SK-N-SH (cell line): Measurements from ENCODE around the gene TAPBP. TPM values are rescaled to one million over a fixed set of nuclear protein-coding genes. Genes with fewer than 3 reads are reported as not detected.

Source experiments
- CTCF ChIA-PET: fragments of 300-600, 350-600 bp; formaldehyde crosslinking; extraction: SDS; loops from one replicate; lab custom pipeline; 2021; lab: Yijun Ruan, JAX
- POLR2A ChIA-PET: fragments of 350-600 bp; sonication (Branson Sonifier 250); formaldehyde crosslinking; extraction: SDS; loops from one replicate; lab custom pipeline; 2020; ENCODE audit warnings: antibody characterized with exemption, inconsistent platforms; lab: Yijun Ruan, JAX
- DNase-seq: peaks from one replicate; pipeline ENCODE4 v3.0.0; 2012
- H2AFZ ChIP-seq: fragments of 200-600 bp; sonication (generic); 2 replicates; pipeline ENCODE4 v1.8.1; 2016; ENCODE audit warnings: antibody characterized with exemption, mild to moderate bottlenecking, low read depth
- H3F3A ChIP-seq: fragments of 200-600 bp; sonication (generic); replicated peaks from 2 replicates; pipeline ENCODE3; 2016; ENCODE audit warnings: antibody characterized with exemption, mild to moderate bottlenecking; ENCODE audit not compliant: insufficient read depth
- H3K27ac ChIP-seq, 2 experiments: fragments of 200-500 bp in 1 of 2; fragments of 200-600 bp in 1 of 2; sonication (Bioruptor generic) in 1 of 2; sonication (generic), shearing (Covaris generic) in 1 of 2; 2 replicates each; pipeline versions ENCODE4 v1.5.1 to v1.6.1; 2014 to 2016; ENCODE audit warnings: low read depth in 2 of 2, inconsistent platforms in 1 of 2, low read length in 1 of 2, mild to moderate bottlenecking in 1 of 2, mixed read lengths in 1 of 2
- H3K27me3 ChIP-seq: fragments of 200-600 bp; sonication (generic), shearing (Covaris generic); 2 replicates; pipeline ENCODE4 v1.6.1; 2016; ENCODE audit warnings: mixed run types; ENCODE audit not compliant: insufficient read depth
- H3K36me3 ChIP-seq, 2 experiments: fragments of 200-500 bp in 1 of 2; fragments of 200-600 bp in 1 of 2; sonication (Bioruptor generic) in 1 of 2; sonication (generic) in 1 of 2; replicated peaks in 1 of 2; 2 replicates each; pipeline versions ENCODE3 to v1.5.1; 2014 to 2016; ENCODE audit warnings: low read length in 1 of 2, mild to moderate bottlenecking in 1 of 2; ENCODE audit not compliant: insufficient read depth in 2 of 2, control insufficient read depth in 1 of 2
- H3K4me1 ChIP-seq, 2 experiments: fragments of 200-500 bp in 1 of 2; fragments of 200-600 bp in 1 of 2; sonication (Bioruptor generic) in 1 of 2; sonication (generic), shearing (Covaris generic) in 1 of 2; 2 replicates each; pipeline versions ENCODE4 v1.5.1 to v1.6.1; 2014 to 2016; ENCODE audit warnings: low read depth in 1 of 2, low read length in 1 of 2, mixed run types in 1 of 2; ENCODE audit not compliant: insufficient read depth in 2 of 2, control insufficient read depth in 1 of 2
- H3K4me2 ChIP-seq: fragments of 200-600 bp; sonication (generic), shearing (Covaris generic); 2 replicates; pipeline ENCODE4 v1.6.1; 2017; ENCODE audit warnings: mixed run types
- H3K4me3 ChIP-seq, 2 experiments: fragments of 200-500 bp in 1 of 2; fragments of 200-600 bp in 1 of 2; sonication (Bioruptor generic) in 1 of 2; sonication (generic), shearing (Covaris generic) in 1 of 2; 2 replicates each; pipeline versions ENCODE4 v1.5.1 to v1.8.1; 2014 to 2016; ENCODE audit warnings: low read depth in 2 of 2, inconsistent platforms in 1 of 2, low read length in 1 of 2, mild to moderate bottlenecking in 1 of 2, mixed read lengths in 1 of 2, moderate library complexity in 1 of 2
- H3K79me2 ChIP-seq: fragments of 200-600 bp; sonication (generic); 2 replicates; pipeline ENCODE4 v1.8.1; 2017; ENCODE audit warnings: mild to moderate bottlenecking; ENCODE audit not compliant: insufficient read depth
- H3K9ac ChIP-seq: fragments of 200-600 bp; sonication (generic); 2 replicates; pipeline ENCODE4 v1.6.1; 2017; ENCODE audit warnings: mixed run types
- H3K9me2 ChIP-seq: fragments of 200-600 bp; sonication (generic); 2 replicates; pipeline ENCODE4 v1.6.1; 2017; ENCODE audit warnings: mixed run types
- H3K9me3 ChIP-seq: fragments of 200-600 bp; sonication (generic); 2 replicates; pipeline ENCODE4 v1.6.1; 2017; ENCODE audit warnings: mixed run types, mild to moderate bottlenecking, moderate library complexity
- H4K20me1 ChIP-seq: fragments of 200-600 bp; sonication (generic); 2 replicates; pipeline ENCODE4 v1.6.1; 2017; ENCODE audit warnings: mild to moderate bottlenecking, mixed run types; ENCODE audit not compliant: insufficient read depth
- EP300 ChIP-seq, 2 experiments: IDR thresholded peaks; 2 replicates each; pipeline versions ENCODE4 v1.4.0 to v1.6.1; 2012; ENCODE audit warnings: borderline replicate concordance in 1 of 2, low read depth in 1 of 2, low read length in 1 of 2
- EZH2phosphoT487 ChIP-seq: fragments of 200-600 bp; sonication (generic); IDR thresholded peaks from 2 replicates; pipeline ENCODE4 v1.6.1; 2017; ENCODE audit warnings: low read depth, mixed run types, mild to moderate bottlenecking, antibody characterized with exemption, moderate library complexity, borderline replicate concordance
- FOXJ3 ChIP-seq: sonication (generic); formaldehyde crosslinking; IDR thresholded peaks from 2 replicates; pipeline ENCODE4 v1.5.1; 2020; ENCODE audit warnings: mild to moderate bottlenecking, missing genetic modification reagents
- IRF3 ChIP-seq: fragments of 150-350 bp; IDR thresholded peaks from 2 replicates; pipeline ENCODE4 v1.6.1; 2016; ENCODE audit warnings: mild to moderate bottlenecking, low read depth, low read length
- NRF1 ChIP-seq: IDR thresholded peaks from 2 replicates; pipeline ENCODE4 v1.6.1; 2012; ENCODE audit warnings: low read depth, mild to moderate bottlenecking, low read length
- POLR2AphosphoS5 ChIP-seq: IDR thresholded peaks from 2 replicates; pipeline ENCODE4 v1.6.1; 2012; ENCODE audit warnings: low read depth, low read length
- RAD21 ChIP-seq: IDR thresholded peaks from 2 replicates; pipeline ENCODE4 v1.6.1; 2012; ENCODE audit warnings: mild to moderate bottlenecking, low read length
- RFX5 ChIP-seq: IDR thresholded peaks from 2 replicates; pipeline ENCODE4 v1.6.1; 2012; ENCODE audit warnings: mild to moderate bottlenecking, improper control_type of control experiment, low read length
- SIN3A ChIP-seq: IDR thresholded peaks from 2 replicates; pipeline ENCODE4 v1.6.1; 2012; ENCODE audit warnings: low read depth, mild to moderate bottlenecking, low read length, moderate library complexity, borderline replicate concordance
- SMC3 ChIP-seq: IDR thresholded peaks from 2 replicates; pipeline ENCODE4 v1.6.1; 2012; ENCODE audit warnings: low read depth, low read length, improper control_type of control experiment
- TAF1 ChIP-seq: IDR thresholded peaks from 2 replicates; pipeline ENCODE4 v1.6.1; 2012; ENCODE audit warnings: low read depth, mild to moderate bottlenecking, low read length, moderate library complexity, borderline replicate concordance
- TCF12 ChIP-seq: IDR thresholded peaks from 2 replicates; pipeline ENCODE4 v1.4.0; 2012
- USF1 ChIP-seq: IDR thresholded peaks from 2 replicates; pipeline ENCODE4 v1.4.0; 2012; ENCODE audit warnings: low read depth, borderline replicate concordance
- USF2 ChIP-seq: fragments of 150-350 bp; IDR thresholded peaks from 2 replicates; pipeline ENCODE4 v1.6.1; 2017; ENCODE audit warnings: antibody characterized with exemption, low read length, low read depth, borderline replicate concordance
- WGBS: methylation state at CpG from one replicate; pipeline ENCODE4 v1.1.6; 2017; ENCODE audit warnings: low lambda C conversion rate; 5-methylcytosine and 5-hydroxymethylcytosine counted together
- polyA plus RNA-seq, 3 experiments: library from polyadenylated mRNA; depleted of rRNA; stranded (reverse); fragments of >200 nt; gene quantifications; 2 replicates each; pipeline ENCODE4 v1.2.3, GENCODE V29; 2012

The TAPBP gene
- polyA plus RNA-seq, 1 of the 3 experiments (the other 2 are of a cell fraction) = 44.5 TPM

GRCh38 chr6:33279971-33280511, 33.8 kb downstream of the TAPBP start (continued):
- TF ChIP-seq POLR2AphosphoS5 = no peak
- TF ChIP-seq EP300 (IDR thresholded peaks at IDR 0.05; ENCODE audit: borderline replicate concordance in 1 of 2, low read depth in 1 of 2, low read length in 1 of 2) = no peak
- TF ChIP-seq FOXJ3 (CRISPR knock-in tag) = no peak
- TF ChIP-seq RFX5 = no peak
- no peak for TF ChIP-seq USF1
- TF ChIP-seq, all 33 proteins: peak for 4

GRCh38 chr6:33279257-33279695, 34.6 kb downstream of the TAPBP start:
- Histone ChIP-seq H3K4me3 (no peak overlapping the region), H3K36me3 (peaks cover 27 to 58% of the 10 kb centered on the region in 2 experiments), H3K9me3 (no peaks in the 10 kb centered on the region), H2AFZ (no peak overlapping the region), H3K79me2 (peaks cover 24% of the 10 kb centered on the region)
- ChIA-PET POLR2A (interaction anchor here (1.3 to 2.6 kb wide), 2 partner anchors 10 to 33 kb away, joined by 4 to 58 read pairs; partner anchors contain the start of genes PFDN6 and WDR46), CTCF (interaction anchor here (0.9 to 4.9 kb wide), 6 partner anchors 11 to 128 kb away, joined by 3 to 49 read pairs (median 16); partner anchors contain the start of genes PFDN6, RGL2 and WDR46)
- TF ChIP-seq TCF12 = no peak
- TF ChIP-seq TAF1 = no peak
- no peak for TF ChIP-seq SIN3A
- no peak for TF ChIP-seq EZH2phosphoT487
- TF ChIP-seq RAD21 = no peak
- no peak for TF ChIP-seq SMC3
- TF ChIP-seq NRF1 = no peak
- no peak for TF ChIP-seq IRF3
- TF ChIP-seq RFX5 = no peak
- TF ChIP-seq USF2 = no peak
- TF ChIP-seq, all 33 proteins: peak for 0
- Histone ChIP-seq H3K27me3 (no peaks in the 10 kb centered on the region), H3K9me2 (no peaks in the 10 kb centered on the region), H3K4me1 (peaks cover 21 to 28% of the 10 kb centered on the region in 2 experiments; a peak in 3 of 4 replicates), H3K4me2 (no peak overlapping the region), H3K9ac (no peak overlapping the region), H3K27ac (0 out of 4 replicates have a peak overlapping the region, but pooled peaks of 1 of the 2 experiments have one; percentile 2), H4K20me1 (peaks cover 27% of the 10 kb centered on the region), H3F3A (peaks cover 61% of the 10 kb centered on the region)
- WGBS = 20% methylated on average over 1 of the region's 13 CpGs
- DNase-seq = no peak
